ENCODE data around the gene PRDM16. TPM values are rescaled to one million over a fixed set of nuclear protein-coding genes. Genes with fewer than 3 reads are reported as not detected.

PRDM16 gene
- total and polyA plus RNA-seq, 2 of the 8 experiments (the other 6 are each of a cell fraction or from before 2014, with no cell fraction given) = 0.39 to 0.43 TPM

- no peak for TF ChIP-seq KDM4A (IDR thresholded peaks at IDR 0.05; ENCODE audit: low read depth, low read length, severe bottlenecking)
- no peak for TF ChIP-seq BACH1 (IDR thresholded peaks at IDR 0.05; ENCODE audit: low read length)
- no peak for TF ChIP-seq SIX5 (IDR thresholded peaks at IDR 0.05; ENCODE audit: low read depth, low read length)
- TF ChIP-seq RBBP5 (IDR thresholded peaks at IDR 0.05; ENCODE audit: borderline replicate concordance, low read depth, low read length) = no peak
- no peak for TF ChIP-seq GTF2F1 (IDR thresholded peaks at IDR 0.05; ENCODE audit: borderline replicate concordance, low read depth, low read length)
- TF ChIP-seq RFX5 (IDR thresholded peaks at IDR 0.05; ENCODE audit: borderline replicate concordance, low read depth, low read length) = no peak
- no peak for TF ChIP-seq TAF1 (IDR thresholded peaks at IDR 0.05; ENCODE audit: low read depth, low read length)
- no peak for TF ChIP-seq POLR2AphosphoS5 (IDR thresholded peaks at IDR 0.05; ENCODE audit: low read depth, low read length)
- Histone ChIP-seq H4K5ac (ENCODE audit: insufficient read length, low read depth, low read length) (no peak overlapping the region), H2BK15ac (ENCODE audit: low read length) (no peak overlapping the region), H3K18ac (ENCODE audit: extremely low read depth, low read length) (peak overlapping the region; percentile 19), H3K9ac (replicated peaks in 1 of 4; ENCODE audit: extremely low read depth in 1 of 4, low read depth in 3 of 4, low read length in 3 of 4) (no peak overlapping the region), H3K4ac (replicated peaks; ENCODE audit: insufficient read length, low read depth, low read length) (no peak overlapping the region), H4K20me1 (replicated peaks in 1 of 2; ENCODE audit: control insufficient read depth in 1 of 2, insufficient read depth in 2 of 2, low read length in 2 of 2) (peaks cover 0 to 2% of the 10 kb centered on the region in 2 experiments), H4K8ac (ENCODE audit: extremely low read depth, insufficient read depth, low read length) (no peak overlapping the region; the same call in 1 of the 2 replicates), H3K4me1 (replicated peaks in 1 of 4; ENCODE audit: control insufficient read depth in 3 of 4, insufficient read depth in 4 of 4, low read length in 3 of 4) (no peaks in the 10 kb centered on the region; a peak in 2 of 7 replicates), H3K14ac (ENCODE audit: insufficient read length) (no peak overlapping the region), H2AFZ (ENCODE audit: low read length) (no peak overlapping the region), H3K4me3 (ENCODE audit: extremely low read depth in 1 of 4, insufficient read depth in 2 of 4, low read depth in 3 of 4, low read length in 4 of 4) (no peak overlapping the region), H2BK20ac (ENCODE audit: low read length) (no peak overlapping the region), H2AK5ac (ENCODE audit: low read depth, low read length) (no peak overlapping the region), H3K23me2 (ENCODE audit: low read depth, low read length) (no peaks in the 10 kb centered on the region), H3K4me2 (ENCODE audit: insufficient read depth in 1 of 2, low read depth in 2 of 2, low read length in 2 of 2) (no peak overlapping the region), H3K79me2 (ENCODE audit: control insufficient read depth in 1 of 2, insufficient read depth in 2 of 2, low read length in 2 of 2) (no peaks in the 10 kb centered on the region), H3K56ac (replicated peaks; ENCODE audit: insufficient read length, low read depth, low read length) (no peak overlapping the region), H2BK5ac (ENCODE audit: low read depth, low read length) (no peak overlapping the region), H2BK120ac (replicated peaks; ENCODE audit: low read depth, low read length) (no peak overlapping the region), H3K23ac (ENCODE audit: insufficient read length) (no peak overlapping the region), H3K27me3 (replicated peaks in 1 of 4; ENCODE audit: control insufficient read depth in 3 of 4, extremely low read depth in 1 of 4, insufficient read depth in 3 of 4, low read length in 3 of 4) (no peaks in the 10 kb centered on the region), H3K79me1 (ENCODE audit: low read depth, low read length) (no peaks in the 10 kb centered on the region; the same call in 1 of the 2 replicates), H3K36me3 (ENCODE audit: control insufficient read depth in 2 of 4, insufficient read depth in 4 of 4, low read length in 3 of 4) (no peaks in the 10 kb centered on the region), H3K9me3 (ENCODE audit: insufficient read depth in 2 of 2, low read depth in 1 of 2, low read length in 1 of 2) (no peaks in the 10 kb centered on the region), H4K91ac (replicated peaks; ENCODE audit: insufficient read length, low read length) (no peak overlapping the region), H2BK12ac (ENCODE audit: low read depth, low read length) (no peak overlapping the region), H3K27ac (ENCODE audit: low read depth, low read length) (no peak overlapping the region)
- ChIA-PET CTCF (ENCODE audit: partially characterized antibody) (interaction anchor here (1.0 to 1.8 kb wide), 2 partner anchors 8 to 193 kb away, joined by 3 to 5 read pairs; no protein-coding TSS in a partner anchor), POLR2A (ENCODE audit: partially characterized antibody) (no interaction called here)
- WGBS, 2 experiments (ENCODE audit: extremely low coverage in 1 of 2, insufficient coverage in 1 of 2, insufficient read length in 1 of 2, insufficient replicate concordance in 2 of 2, low coverage in 1 of 2, low lambda C conversion rate in 2 of 2, missing lambda C conversion rate in 1 of 2) = 92% methylated on average over 28 of the region's 28 CpGs; no CpG with 5 or more reads in 1 of the 2 experiments
- DNase-seq (ENCODE audit: low read depth in 1 of 2, low spot score in 2 of 2) (no peak), FAIRE-seq (no peak)
Observed at GRCh38 chr1:3126756-3127678, 58.0 kb downstream of the PRDM16 start.

All from H1 (cell line).